HL-60 (cell line): ENCODE data around the gene ARHGEF16.

Experiments
- CTCF ChIP-seq: IDR thresholded peaks from one replicate; pipeline ENCODE4 v1.5.1; 2011; ENCODE audit warnings: low read length, control low read depth, inconsistent platforms; ENCODE audit not compliant: insufficient read depth
- POLR2AphosphoS5 ChIP-seq: IDR thresholded peaks from 2 replicates; pipeline ENCODE4 v1.6.1; 2012; ENCODE audit warnings: low read depth

- TF ChIP-seq CTCF (no peak), POLR2AphosphoS5 (no peak)
Observed at GRCh38 chr1:3454811-3455618, 550 bp downstream of the ARHGEF16 start.
